Ectodermal cell (in vitro differentiated cells): ENCODE results near the gene NTF3. TPM values are rescaled to one million over a fixed set of nuclear protein-coding genes. Genes with fewer than 3 reads are reported as not detected.

Experiments used
- H3K27ac ChIP-seq: 2 replicates; pipeline ENCODE4 v1.7.0; 2013; ENCODE audit warnings: mild to moderate bottlenecking, low read depth, low read length; ENCODE audit not compliant: insufficient read depth, poor library complexity, severe bottlenecking
- H3K27me3 ChIP-seq: 2 replicates; pipeline ENCODE4 v1.7.0; 2013; ENCODE audit warnings: mild to moderate bottlenecking, low read length; ENCODE audit not compliant: insufficient read depth, control insufficient read depth, poor library complexity, severe bottlenecking
- H3K36me3 ChIP-seq: one replicate; pipeline ENCODE4 v1.7.0; 2013; ENCODE audit warnings: low read length; ENCODE audit not compliant: control insufficient read depth, insufficient read depth
- H3K4me1 ChIP-seq: one replicate; pipeline ENCODE4 v1.7.0; 2013; ENCODE audit warnings: low read length; ENCODE audit not compliant: control insufficient read depth, insufficient read depth
- H3K4me3 ChIP-seq: 2 replicates; pipeline ENCODE4 v1.7.0; 2013; ENCODE audit warnings: low read depth, low read length, control low read depth; ENCODE audit not compliant: insufficient read depth
- H3K9me3 ChIP-seq: 2 replicates; pipeline ENCODE4 v1.7.0; 2013; ENCODE audit warnings: mild to moderate bottlenecking, low read length, moderate library complexity; ENCODE audit not compliant: control insufficient read depth
- WGBS, 2 experiments: methylation state at CpG; one replicate each; pipeline ENCODE4 v1.1.7; 2013; ENCODE audit warnings: missing lambda C conversion rate in 2 of 2; 5-methylcytosine and 5-hydroxymethylcytosine counted together
- polyA plus RNA-seq, 4 experiments: library from polyadenylated mRNA; stranded (reverse); fragments of 50-300 nt; gene quantifications; one replicate each; pipeline ENCODE4 v1.2.3, GENCODE V29; 2013

Gene NTF3
- 11.6 TPM for polyA plus RNA-seq (2013, experiment 1 of 4)
- polyA plus RNA-seq (2013, experiment 2 of 4), result 11.8 TPM
- 8.3 TPM for polyA plus RNA-seq (2013, experiment 3 of 4)
- 8.3 TPM for polyA plus RNA-seq (2013, experiment 4 of 4)

DNA sequence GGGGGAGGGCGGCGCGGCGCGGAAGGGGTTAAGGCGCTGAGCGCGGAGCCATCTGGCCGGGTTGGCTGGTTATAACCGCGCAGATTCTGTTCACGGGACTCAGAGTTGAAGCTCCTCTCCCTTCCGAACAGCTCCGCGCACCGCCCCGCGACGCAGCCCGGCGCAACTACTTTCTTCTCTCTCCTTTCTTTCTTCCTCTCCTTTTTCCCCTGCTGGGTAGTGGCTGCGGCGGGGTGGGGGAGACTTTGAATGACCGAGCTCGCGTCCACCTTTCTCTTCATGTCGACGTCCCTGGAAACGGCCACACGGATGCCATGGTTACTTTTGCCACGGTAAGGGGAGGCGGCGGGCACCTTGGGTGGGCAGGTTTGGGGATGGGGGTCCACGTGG lies at the start of gene NTF3:
Gene NTF3 (plus strand): TSS at position 98 of the 390 bp plus-strand sequence. CDS start 217 bp downstream, at position 315.
- peak within 1 kb of the TSS; percentile 50 for H3K27ac ChIP-seq
- H3K4me1 ChIP-seq, result peaks cover 35% of the 10 kb centered on the region
- peak within 1 kb of the TSS; percentile 73 for H3K4me3 ChIP-seq
- H3K27me3 ChIP-seq, result peaks cover 63% of the 10 kb centered on the region
- H3K36me3 ChIP-seq, result no peaks in the 10 kb centered on the region
- no peaks in the 10 kb centered on the region for H3K9me3 ChIP-seq
- WGBS, 2 experiments, result 0% methylated on average over 34 of the region's 34 CpGs

DNA sequence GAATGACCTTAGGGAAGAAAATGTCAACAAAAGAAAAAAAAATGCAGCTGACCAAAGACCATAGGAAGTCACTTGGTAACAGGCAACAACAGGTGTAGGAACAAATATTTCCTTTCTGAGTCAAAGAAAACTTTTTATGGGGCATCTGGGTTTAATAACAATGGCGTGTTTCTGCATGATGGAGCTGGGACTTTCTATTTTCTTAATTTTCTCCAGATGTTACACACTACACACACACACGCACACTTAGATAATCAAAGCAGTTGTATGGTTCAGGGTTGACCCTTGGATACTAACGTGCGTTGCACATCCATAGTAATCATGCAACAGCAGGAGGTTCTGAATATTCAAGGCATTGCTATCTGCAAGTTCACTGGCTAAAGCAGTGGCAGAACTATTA lies 47.9 kb upstream of the NTF3 start:
- H3K9me3 ChIP-seq, result no peaks in the 10 kb centered on the region
- H3K4me3 ChIP-seq, result no peak overlapping the region
- no peak overlapping the region for H3K27ac ChIP-seq
- H3K4me1 ChIP-seq, result no peaks in the 10 kb centered on the region
- H3K36me3 ChIP-seq, result no peaks in the 10 kb centered on the region
- 90% methylated on average over 4 of the region's 4 CpGs for WGBS, 2 experiments
- no peaks in the 10 kb centered on the region for H3K27me3 ChIP-seq

DNA sequence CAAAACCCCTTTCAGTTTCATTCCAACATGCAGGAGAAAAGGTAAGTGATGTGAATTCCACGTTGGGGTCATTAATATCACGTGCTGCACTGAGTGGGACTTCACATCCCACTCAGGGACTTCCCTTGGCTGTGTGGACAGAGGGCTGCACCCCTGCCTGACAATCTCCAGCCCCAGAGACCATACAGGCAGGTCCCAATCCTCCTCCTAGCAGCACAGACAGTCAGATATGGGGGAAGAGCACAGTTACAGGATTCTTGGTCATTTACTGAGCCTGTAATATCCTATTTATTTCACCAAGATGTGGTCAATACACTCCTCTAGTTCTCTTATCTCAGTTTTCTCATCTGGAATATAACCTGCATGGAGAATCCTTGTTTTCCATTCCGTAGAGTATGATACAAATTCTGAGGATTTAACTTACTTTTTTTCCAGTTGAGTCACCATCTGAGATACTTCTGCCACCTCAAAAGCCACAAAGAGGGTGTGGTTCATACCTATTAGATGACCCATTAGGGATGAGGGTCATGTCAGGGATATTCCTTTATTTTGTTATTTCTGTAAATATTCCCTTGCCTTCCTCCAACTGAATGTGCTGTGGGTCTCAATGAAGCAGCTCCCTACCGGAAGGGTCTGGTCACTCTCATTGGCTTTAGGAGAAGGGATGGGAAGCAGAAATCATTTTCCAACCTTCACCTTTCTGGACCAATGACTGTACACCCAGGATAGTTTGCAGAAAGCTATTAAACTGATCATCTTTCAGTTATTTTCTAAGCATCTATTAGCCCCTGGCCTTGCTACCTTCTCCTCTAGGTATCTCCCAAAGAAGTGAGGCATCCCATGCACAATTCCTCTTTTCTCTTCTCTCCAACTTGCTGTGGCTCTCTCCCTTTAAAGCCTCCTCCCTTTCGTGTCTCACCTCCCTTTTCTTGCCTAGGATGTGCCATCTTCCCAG lies 43.0 kb upstream of the NTF3 start:
- Histone ChIP-seq H3K36me3 (no peaks in the 10 kb centered on the region), H3K27me3 (no peaks in the 10 kb centered on the region), H3K9me3 (no peaks in the 10 kb centered on the region), H3K27ac (no peak overlapping the region), H3K4me1 (no peaks in the 10 kb centered on the region), H3K4me3 (no peak overlapping the region)
- 89 to 95% methylated on average over 5 of the region's 5 CpGs for WGBS, 2 experiments

DNA sequence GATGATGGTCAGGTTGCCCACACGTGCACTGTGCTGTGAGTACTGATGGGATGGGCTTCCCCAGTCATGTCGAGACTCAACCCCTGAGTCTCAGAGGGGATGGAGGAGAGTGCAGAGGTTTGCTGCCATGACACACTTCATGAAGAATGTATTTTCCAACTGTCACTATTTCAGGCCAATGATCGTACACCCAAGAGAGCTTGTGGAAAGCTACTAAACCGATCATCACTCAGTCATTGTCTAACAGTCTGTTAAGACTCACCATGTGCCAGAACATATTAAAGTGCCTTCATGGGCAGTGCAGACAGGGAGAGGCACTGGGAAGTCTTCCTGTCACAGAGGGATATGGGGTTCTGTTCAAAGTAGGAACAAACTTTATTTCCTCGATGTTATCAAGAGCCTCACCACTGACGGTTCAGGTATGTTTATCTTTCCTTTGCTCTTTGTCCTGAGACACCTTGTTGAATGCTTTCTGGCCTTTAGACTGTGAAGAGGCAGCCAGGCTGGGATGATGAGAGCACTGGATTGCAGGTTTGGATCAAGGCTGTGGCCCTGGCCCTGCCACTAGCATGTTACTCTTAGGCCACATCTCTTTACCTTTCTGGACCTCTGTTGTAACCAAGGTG lies 41.6 kb upstream of the NTF3 start:
- H3K9me3 ChIP-seq, result no peaks in the 10 kb centered on the region
- H3K4me1 ChIP-seq, result no peaks in the 10 kb centered on the region
- WGBS, 2 experiments, result 93 to 94% methylated on average over 6 of the region's 6 CpGs
- H3K36me3 ChIP-seq, result no peaks in the 10 kb centered on the region
- H3K4me3 ChIP-seq, result no peak overlapping the region
- H3K27ac ChIP-seq, result no peak overlapping the region
- no peaks in the 10 kb centered on the region for H3K27me3 ChIP-seq

DNA sequence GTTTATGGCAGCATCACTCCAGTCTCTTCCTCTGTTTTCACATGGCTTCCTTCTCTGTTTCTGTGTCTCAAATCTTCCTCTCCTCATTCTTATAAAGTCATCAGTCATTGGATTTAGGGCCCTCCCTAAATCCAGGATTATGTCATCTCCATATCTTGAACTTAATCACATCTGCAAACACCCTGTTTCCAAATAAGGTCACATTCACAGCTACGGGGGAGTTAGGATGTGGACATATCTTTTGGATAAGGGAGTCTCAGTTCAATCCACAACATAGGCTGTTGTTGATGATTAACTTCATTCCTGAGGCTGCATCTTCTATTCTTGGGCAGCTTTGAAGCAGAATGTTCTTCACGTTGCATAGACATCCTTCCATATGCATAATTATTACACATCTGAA lies 40.3 kb upstream of the NTF3 start:
- no peaks in the 10 kb centered on the region for H3K27me3 ChIP-seq
- WGBS, 2 experiments, result 76 to 86% methylated on average over 1 to 2 of the region's 2 CpGs
- H3K4me1 ChIP-seq, result no peaks in the 10 kb centered on the region
- no peak overlapping the region for H3K27ac ChIP-seq
- H3K36me3 ChIP-seq, result no peaks in the 10 kb centered on the region
- H3K4me3 ChIP-seq, result no peak overlapping the region
- no peaks in the 10 kb centered on the region for H3K9me3 ChIP-seq

DNA sequence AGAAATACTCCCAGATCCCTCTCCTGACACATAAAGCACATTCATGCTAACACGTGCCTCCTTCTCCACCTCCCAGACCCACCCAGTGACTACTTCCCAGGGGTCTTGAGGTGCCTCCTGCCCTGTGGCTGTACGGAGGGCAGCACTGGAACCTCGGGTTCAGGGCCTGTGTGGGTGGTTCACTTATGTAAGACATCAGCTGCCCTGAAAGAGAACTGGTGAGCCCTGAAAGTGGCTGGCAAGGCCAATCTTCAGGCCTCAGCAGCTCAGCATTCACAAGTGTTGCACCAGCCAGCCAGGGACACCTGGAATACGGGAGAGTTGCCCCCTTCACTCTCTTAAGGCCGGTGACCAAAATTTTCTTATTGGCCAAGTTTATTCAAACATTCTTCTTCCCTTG lies 38.9 kb upstream of the NTF3 start:
- 92% methylated on average over 5 of the region's 5 CpGs for WGBS, 2 experiments

GRCh38 chr12:5395443-5396271 lies 36.3 kb upstream of the NTF3 start:
- H3K27ac ChIP-seq, result no peak overlapping the region
- no peaks in the 10 kb centered on the region for H3K36me3 ChIP-seq
- no peak overlapping the region for H3K4me3 ChIP-seq
- WGBS, 2 experiments, result 81 to 83% methylated on average over 13 of the region's 13 CpGs
- H3K9me3 ChIP-seq, result no peaks in the 10 kb centered on the region
- no peaks in the 10 kb centered on the region for H3K27me3 ChIP-seq
- no peaks in the 10 kb centered on the region for H3K4me1 ChIP-seq

More for the DNA sequence above, 38.9 kb upstream of the NTF3 start:
- no peaks in the 10 kb centered on the region for H3K27me3 ChIP-seq
- H3K9me3 ChIP-seq, result no peaks in the 10 kb centered on the region
- no peak overlapping the region for H3K27ac ChIP-seq
- no peaks in the 10 kb centered on the region for H3K36me3 ChIP-seq
- no peak overlapping the region for H3K4me3 ChIP-seq
- no peaks in the 10 kb centered on the region for H3K4me1 ChIP-seq

GRCh38 chr12:5396541-5396940 lies 35.4 kb upstream of the NTF3 start:
- 95% methylated on average over 1 of the region's 1 CpG for WGBS, 2 experiments
- H3K36me3 ChIP-seq, result no peaks in the 10 kb centered on the region
- no peaks in the 10 kb centered on the region for H3K27me3 ChIP-seq
- H3K4me3 ChIP-seq, result no peak overlapping the region
- no peaks in the 10 kb centered on the region for H3K4me1 ChIP-seq
- no peaks in the 10 kb centered on the region for H3K9me3 ChIP-seq
- no peak overlapping the region for H3K27ac ChIP-seq

GRCh38 chr12:5399266-5399665 lies 32.6 kb upstream of the NTF3 start:
- Histone ChIP-seq H3K9me3 (no peaks in the 10 kb centered on the region), H3K4me1 (no peaks in the 10 kb centered on the region), H3K27me3 (no peaks in the 10 kb centered on the region), H3K27ac (no peak overlapping the region), H3K4me3 (no peak overlapping the region), H3K36me3 (no peaks in the 10 kb centered on the region)
- 100% methylated on average over 2 of the region's 2 CpGs for whole genome bisulfite sequencing, 2 experiments
